DND-41 (cell line): ENCODE data around the gene STAP2.

Source experiments
- CTCF ChIP-seq: IDR thresholded peaks from 2 replicates; pipeline ENCODE4 v1.5.1; 2012; ENCODE audit warnings: borderline replicate concordance, low read length, moderate library complexity, mild to moderate bottlenecking; ENCODE audit not compliant: poor library complexity, severe bottlenecking; ENCODE audit errors: extremely low read depth
- EZH2 ChIP-seq: IDR thresholded peaks from 3 replicates; pipeline ENCODE4 v1.6.1; 2012; ENCODE audit warnings: borderline replicate concordance, low read depth, mild to moderate bottlenecking, moderate library complexity, low read length, inconsistent platforms; ENCODE audit not compliant: severe bottlenecking

- no peak for TF ChIP-seq CTCF
- TF ChIP-seq EZH2 = no peak
These were observed 11.5 kb upstream of the STAP2 start for GRCh38 chr19:4350111-4350510.
